Suppressor macrophage treated with lipopolysaccharide for 1 hour (primary cell): ENCODE results near the gene PSENEN.
A peak's percentile ranks its signal among the peaks of the same experiment; 100 is the strongest.
"Not testable (repeated sequence)": the region's sequence is repeated elsewhere in the genome, so short reads cannot be mapped to it uniquely, and the experiment has no call there.

Experiments
- DNase-seq, 3 donors: peaks; one replicate each; pipeline ENCODE4 v3.0.0-alpha.2; 2020 to 2022

PSENEN gene

GRCh38 chr19:35752746-35753350 is 7.4 kb downstream of the PSENEN start:
- no peak for DNase-seq

GRCh38 chr19:35753634-35754369 is 8.4 kb downstream of the PSENEN start:
- DNase-seq = no peak

- DNase-seq = no peak
Observed at GRCh38 chr19:35754370-35755130, 9.1 kb downstream of the PSENEN start.

GRCh38 chr19:35755131-35755549 is 9.7 kb downstream of the PSENEN start:
- no peak for DNase-seq

- DNase-seq = peak in 1 of 3 donors; percentile 47
Observed at GRCh38 chr19:35755550-35756376, 10.3 kb downstream of the PSENEN start.

GRCh38 chr19:35756377-35757230 is 11.2 kb downstream of the PSENEN start, which contains the start of gene HSPB6:
Gene HSPB6 (minus strand): TSS chr19:35757029. CDS start chr19:35757008, 21 bp downstream.
- DNase-seq = no peak

- DNase-seq = peak; percentile 34 to 50 (median 37)
Observed at GRCh38 chr19:35757231-35757748, 11.8 kb downstream of the PSENEN start.

- DNase-seq = peak; percentile 98 to 99 (median 99)
Observed at GRCh38 chr19:35757749-35758608, 12.5 kb downstream of the PSENEN start, which contains the start of gene PROSER3. Gene PROSER3 (plus strand): TSS chr19:35758176. CDS start chr19:35758216, 40 bp downstream.

GRCh38 chr19:35759697-35760096 is 14.2 kb downstream of the PSENEN start:
- no peak for DNase-seq

- DNase-seq = no peak
Observed at GRCh38 chr19:35760711-35761349, 15.4 kb downstream of the PSENEN start.

GRCh38 chr19:35764432-35765315 is 19.2 kb downstream of the PSENEN start:
- DNase-seq = no peak

- no peak for DNase-seq
Observed at GRCh38 chr19:35766571-35767104, 21.2 kb downstream of the PSENEN start.

- DNase-seq = no peak
Observed at GRCh38 chr19:35767288-35768081, 22.0 kb downstream of the PSENEN start.

GRCh38 chr19:35768082-35768421 is 22.6 kb downstream of the PSENEN start:
- DNase-seq = no peak

- DNase-seq = not testable (repeated sequence)
Observed at GRCh38 chr19:35772362-35772761, 26.9 kb downstream of the PSENEN start.

- DNase-seq = peak; percentile 55 to 75 (median 66)
Observed at GRCh38 chr19:35773020-35773806, 27.8 kb downstream of the PSENEN start.
